AG04450 (cell line): Measurements from ENCODE around the gene ZNF714. TPM values are rescaled to one million over a fixed set of nuclear protein-coding genes. Genes with fewer than 3 reads are reported as not detected.
A peak's percentile ranks its signal among the peaks of the same experiment; 100 is the strongest.

Source experiments
- CTCF ChIA-PET: fragments of 300-600, 350-600 bp; formaldehyde crosslinking; extraction: SDS; loops from one replicate; lab custom pipeline; 2022; ENCODE audit warnings: antibody characterized with exemption, inconsistent platforms; lab: Charles Lee
- POLR2A ChIA-PET: fragments of 350-600 bp; formaldehyde crosslinking; extraction: SDS; loops from one replicate; lab custom pipeline; 2021; ENCODE audit warnings: antibody characterized with exemption, inconsistent platforms; lab: Yijun Ruan, JAX
- DNase-seq: peaks from one replicate; pipeline ENCODE4 v3.0.0-alpha.2; 2011; ENCODE audit warnings: low read depth, low spot score
- H3K27ac ChIP-seq: one replicate; pipeline ENCODE4 v1.5.1; 2012; ENCODE audit warnings: low read depth, low read length, control low read depth
- H3K27me3 ChIP-seq: one replicate; pipeline ENCODE4 v1.6.0; 2012; ENCODE audit warnings: low read length; ENCODE audit not compliant: control insufficient read depth, insufficient read depth
- H3K4me3 ChIP-seq: 2 replicates; pipeline ENCODE4 v1.5.1; 2011; ENCODE audit warnings: mild to moderate bottlenecking, low read depth, low read length, control low read depth
- H3K9me3 ChIP-seq: 2 replicates; pipeline ENCODE4 v1.5.1; 2012; ENCODE audit warnings: low read length; ENCODE audit not compliant: control insufficient read depth, insufficient read depth
- CTCF ChIP-seq: IDR thresholded peaks from 2 replicates; pipeline ENCODE4 v1.5.1; 2011; ENCODE audit warnings: low read depth, low read length, control low read depth, inconsistent platforms
- polyA minus RNA-seq: library from RNA; depleted of rRNA, polyadenylated mRNA; stranded (reverse); fragments of >200 nt; gene quantifications from 2 replicates; pipeline ENCODE4 v1.2.3, GENCODE V29; 2011; rRNA and poly(A)+ RNA removed
- polyA plus RNA-seq: library from polyadenylated mRNA; depleted of rRNA; stranded (reverse); fragments of >200 nt; gene quantifications from 2 replicates; pipeline ENCODE4 v1.2.3, GENCODE V29; 2011; rRNA removed

Gene ZNF714
- 6.9 and 9.8 TPM in 2 replicates for polyA plus RNA-seq
- polyA minus RNA-seq = 3.7 and 6.6 TPM in 2 replicates

- peak; percentile 76 for DNase-seq
- peak within 1 kb of the TSS; percentile 91 for H3K27ac ChIP-seq
- no peaks in the 10 kb centered on the region for H3K27me3 ChIP-seq
- TF ChIP-seq CTCF = no peak
- H3K4me3 ChIP-seq = peak within 1 kb of the TSS; percentile 87
- ChIA-PET POLR2A (interaction anchor here (0.5 to 1.8 kb wide), 7 partner anchors 9 to 423 kb away, joined by 3 to 11 read pairs (median 3); partner anchors contain the start of genes ZNF429 and ZNF431), CTCF (no interaction called here)
- no peaks in the 10 kb centered on the region; the same call in 1 of the 2 replicates for H3K9me3 ChIP-seq
These were observed at the start of gene ZNF714 for GRCh38 chr19:21082011-21082975. ZNF714 (plus strand) TSS chr19:21082203; CDS start chr19:21098269, 16,066 bp downstream.

- peaks cover 10% of the 10 kb centered on the region for H3K9me3 ChIP-seq
- TF ChIP-seq CTCF = no peak
- no peaks in the 10 kb centered on the region for H3K27me3 ChIP-seq
- CTCF ChIA-PET = no interaction called here
- no peak for DNase-seq
- POLR2A ChIA-PET = no interaction called here
- no peak overlapping the region for H3K27ac ChIP-seq
- no peak overlapping the region for H3K4me3 ChIP-seq
These were observed 37.0 kb upstream of the ZNF714 start for GRCh38 chr19:21045028-21045427.

- Histone ChIP-seq H3K4me3 (no peak overlapping the region), H3K9me3 (peaks cover 10% of the 10 kb centered on the region), H3K27ac (no peak overlapping the region), H3K27me3 (no peaks in the 10 kb centered on the region)
- no peak for TF ChIP-seq CTCF
- DNase-seq = no peak
- ChIA-PET POLR2A (no interaction called here), CTCF (interaction anchor here (0.7 kb wide), 1 partner anchor 86 kb away, joined by 5 read pairs; no protein-coding TSS in a partner anchor)
These were observed 35.5 kb upstream of the ZNF714 start for GRCh38 chr19:21046489-21046888.

GRCh38 chr19:21047716-21048115 is 34.3 kb upstream of the ZNF714 start:
- CTCF ChIA-PET = no interaction called here
- H3K9me3 ChIP-seq = peaks cover 3% of the 10 kb centered on the region
- DNase-seq = no peak
- TF ChIP-seq CTCF = no peak
- H3K27me3 ChIP-seq = no peaks in the 10 kb centered on the region
- POLR2A ChIA-PET = no interaction called here
- H3K27ac ChIP-seq = no peak overlapping the region
- H3K4me3 ChIP-seq = no peak overlapping the region

- POLR2A ChIA-PET = no interaction called here
- TF ChIP-seq CTCF = no peak
- Histone ChIP-seq H3K27ac (no peak overlapping the region), H3K4me3 (no peak overlapping the region), H3K27me3 (no peaks in the 10 kb centered on the region), H3K9me3 (peaks cover 14% of the 10 kb centered on the region)
- no peak for DNase-seq
- CTCF ChIA-PET = no interaction called here
These were observed 29.1 kb upstream of the ZNF714 start for GRCh38 chr19:21052902-21053301.
